Stimulated activated CD4-positive, alpha-beta T cell treated with anti-CD3 and anti-CD28 coated beads, Interleukin-1b, Interleukin-23, amount 100 ng/mL, for 4 hours (primary cell): ENCODE data around the gene FBXW11.
"Not testable (repeated sequence)": the region's sequence is repeated elsewhere in the genome, so short reads cannot be mapped to it uniquely, and the experiment has no call there.

Experiments used
- DNase-seq, 2 donors: peaks; one replicate each; pipeline ENCODE4 v3.0.0-alpha.2; 2020; ENCODE audit warnings: low read depth in 2 of 2

The FBXW11 gene

GRCh38 chr5:171981847-171982246, 24.6 kb downstream of the FBXW11 start:
- DNase-seq: no peak

- no peak for DNase-seq
Measured at GRCh38 chr5:171980792-171981191, 25.6 kb downstream of the FBXW11 start.

GRCh38 chr5:171979606-171980005, 26.8 kb downstream of the FBXW11 start:
- DNase-seq: no peak

GRCh38 chr5:171978519-171978918, 27.9 kb downstream of the FBXW11 start:
- no peak for DNase-seq

- DNase-seq: no peak
Measured at GRCh38 chr5:171978016-171978415, 28.4 kb downstream of the FBXW11 start.

- DNase-seq: not testable (repeated sequence)
Measured at GRCh38 chr5:171977244-171977950, 29.0 kb downstream of the FBXW11 start.

- no peak for DNase-seq
Measured at GRCh38 chr5:171975877-171976667, 30.4 kb downstream of the FBXW11 start.

- no peak for DNase-seq
Measured at GRCh38 chr5:171975262-171975876, 31.1 kb downstream of the FBXW11 start.

- no peak for DNase-seq
Measured at GRCh38 chr5:171970826-171971225, 35.6 kb downstream of the FBXW11 start.

GRCh38 chr5:171969288-171969880, 37.1 kb downstream of the FBXW11 start:
- DNase-seq: no peak

GRCh38 chr5:171968531-171968930, 37.9 kb downstream of the FBXW11 start:
- no peak for DNase-seq

GRCh38 chr5:171966964-171967363, 39.5 kb downstream of the FBXW11 start:
- no peak for DNase-seq

- DNase-seq: no peak
Measured at GRCh38 chr5:171966270-171966669, 40.2 kb downstream of the FBXW11 start.

GRCh38 chr5:171965745-171966144, 40.7 kb downstream of the FBXW11 start:
- DNase-seq: peak in 1 of 2 donors; percentile 13

GRCh38 chr5:171963416-171963815, 43.0 kb downstream of the FBXW11 start:
- no peak for DNase-seq

- DNase-seq: no peak
Measured at GRCh38 chr5:171961117-171961516, 45.3 kb downstream of the FBXW11 start.

- peak in 1 of 2 donors; percentile 9 for DNase-seq
Measured at GRCh38 chr5:171957591-171958251, 48.7 kb downstream of the FBXW11 start.

GRCh38 chr5:171956887-171957495, 49.4 kb downstream of the FBXW11 start:
- DNase-seq: no peak

- no peak for DNase-seq
Measured at GRCh38 chr5:171956314-171956713, 50.1 kb downstream of the FBXW11 start.

GRCh38 chr5:171955761-171956160, 50.7 kb downstream of the FBXW11 start:
- DNase-seq: no peak

GRCh38 chr5:171954721-171955120, 51.7 kb downstream of the FBXW11 start:
- DNase-seq: no peak
